Vagina (tissue), 2 donors: ENCODE measurements around the gene DCBLD2.

ENCODE experiments used
- CTCF ChIP-seq, 3 experiments: fragments of 450-650 bp in 2 of 3; fragments of 200-600 bp in 1 of 3; sonication (generic) in 1 of 3; IDR thresholded peaks; one replicate each; pipeline ENCODE4 v1.5.1; 2017 to 2019; ENCODE audit warnings: antibody characterized with exemption in 3 of 3, mild to moderate bottlenecking in 2 of 3, moderate library complexity in 2 of 3
- POLR2A ChIP-seq, 2 donors: fragments of 450-650 bp; IDR thresholded peaks; one replicate each; pipeline ENCODE4 v1.6.1; 2017; ENCODE audit warnings: antibody characterized with exemption in 2 of 2, mild to moderate bottlenecking in 2 of 2, moderate library complexity in 2 of 2
- POLR2AphosphoS5 ChIP-seq, 2 donors: sonication (generic); formaldehyde crosslinking; IDR thresholded peaks; one replicate each; pipeline ENCODE4 v1.9.0; 2017; ENCODE audit warnings: antibody characterized with exemption in 2 of 2, mild to moderate bottlenecking in 2 of 2, low read depth in 1 of 2; ENCODE audit not compliant: insufficient read depth in 1 of 2

DNA sequence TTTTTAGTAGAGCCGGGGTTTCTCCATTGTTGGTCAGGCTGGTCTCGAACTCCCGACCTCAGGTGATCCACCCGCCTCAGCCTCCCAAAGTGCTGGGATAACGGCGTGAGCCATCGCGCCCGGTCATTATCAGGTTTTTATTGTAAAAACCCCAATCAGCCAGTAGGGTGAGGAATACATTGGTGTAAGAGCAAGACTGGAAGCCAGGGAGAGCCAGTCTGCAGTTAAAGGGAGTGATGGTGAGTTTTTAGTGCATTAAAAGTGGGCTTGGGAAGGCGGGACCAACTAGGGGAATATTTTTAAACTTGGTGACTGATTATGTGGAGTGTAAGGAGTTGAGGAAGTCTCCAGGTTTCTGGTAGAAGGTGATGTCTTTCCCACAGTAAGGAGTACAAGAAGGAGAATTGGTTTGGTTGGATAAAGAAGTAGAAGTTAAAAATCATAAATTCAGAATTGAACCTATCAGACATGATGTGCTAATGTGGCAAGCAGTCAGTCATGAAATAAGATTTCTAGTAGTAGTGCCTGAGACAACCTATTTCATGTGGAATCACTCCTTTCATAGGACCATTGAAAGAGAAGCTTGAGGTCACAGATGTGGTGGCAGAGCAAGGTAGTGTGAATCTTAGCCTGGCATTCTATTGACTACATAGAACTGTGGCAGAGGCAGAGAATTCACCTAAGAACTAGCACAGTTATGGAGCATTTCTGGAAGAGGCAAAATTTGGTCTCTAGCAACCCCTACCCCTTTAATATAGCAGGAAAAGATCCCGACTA is 2.4 kb upstream of the DCBLD2 start:
- TF ChIP-seq POLR2A (IDR thresholded peaks at IDR 0.05) (no peak), POLR2AphosphoS5 (IDR thresholded peaks at IDR 0.05; ENCODE audit: insufficient read depth in 1 of 2, low read depth in 1 of 2) (no peak), CTCF (IDR thresholded peaks at IDR 0.05) (no peak)
